Measurements from ENCODE around the gene NODAL.

The NODAL gene

GRCh38 chr10:70430493-70431445 lies 10.7 kb downstream of the NODAL start:
- TF ChIP-seq CTCF (IDR thresholded peaks at IDR 0.05; ENCODE audit: borderline replicate concordance, insufficient read depth, low read depth, low read length), result no peak

DNA sequence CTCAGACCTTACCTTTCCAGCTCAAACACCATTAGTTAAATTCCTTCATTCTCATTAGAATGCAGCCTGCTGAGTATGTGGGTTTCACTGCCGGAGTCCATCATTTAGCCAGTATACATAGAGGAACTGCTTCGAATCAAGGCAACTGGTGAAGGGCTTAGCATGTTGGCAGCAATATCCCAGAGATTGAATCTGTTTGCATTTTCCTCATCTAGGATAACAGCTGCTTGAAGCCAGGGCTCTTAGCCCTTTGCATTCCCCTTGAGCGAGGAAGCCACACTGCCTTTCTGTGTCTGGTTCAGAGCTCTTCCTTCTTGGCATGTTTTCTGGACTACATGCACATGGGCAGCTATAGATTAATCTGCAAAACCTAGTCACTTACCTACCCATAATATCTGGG lies 14.7 kb downstream of the NODAL start:
- H3K4me3 ChIP-seq (ENCODE audit: low read depth, low read length), result no peak overlapping the region
- TF ChIP-seq CTCF (IDR thresholded peaks at IDR 0.05; ENCODE audit: borderline replicate concordance, insufficient read depth, low read depth, low read length), result no peak

More at GRCh38 chr10:70430493-70431445, 10.7 kb downstream of the NODAL start:
- no peak overlapping the region for H3K4me3 ChIP-seq (ENCODE audit: low read depth, low read length)

DNA sequence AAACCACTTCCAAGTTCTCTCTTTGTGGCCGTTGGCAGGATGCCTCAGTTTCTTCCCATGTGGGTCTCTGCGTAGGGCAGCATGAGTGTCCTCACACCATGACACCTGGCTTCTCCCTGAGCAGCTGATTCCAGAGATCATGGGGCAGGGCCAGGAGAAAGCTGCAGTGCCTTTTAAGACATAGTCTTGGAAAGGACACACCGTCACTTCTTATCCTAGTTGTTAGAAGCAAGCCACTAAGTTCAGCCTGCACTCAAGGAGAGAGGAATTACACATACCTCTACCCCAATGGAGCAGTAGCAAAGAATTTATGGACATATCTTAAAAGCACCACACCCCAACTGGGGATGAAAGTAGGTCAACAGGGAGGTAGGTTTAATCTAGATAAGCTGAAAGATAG lies 16.4 kb downstream of the NODAL start:
- no peak for TF ChIP-seq CTCF (IDR thresholded peaks at IDR 0.05; ENCODE audit: borderline replicate concordance, insufficient read depth, low read depth, low read length)
- H3K4me3 ChIP-seq (ENCODE audit: low read depth, low read length), result no peak overlapping the region

- no peak overlapping the region for H3K4me3 ChIP-seq (ENCODE audit: low read depth, low read length)
- TF ChIP-seq CTCF (IDR thresholded peaks at IDR 0.05; ENCODE audit: borderline replicate concordance, insufficient read depth, low read depth, low read length), result no peak
These were observed 17.2 kb downstream of the NODAL start for GRCh38 chr10:70424320-70424719.

GRCh38 chr10:70418713-70419112 lies 22.8 kb downstream of the NODAL start:
- H3K4me3 ChIP-seq (ENCODE audit: low read depth, low read length), result no peak overlapping the region
- TF ChIP-seq CTCF (IDR thresholded peaks at IDR 0.05; ENCODE audit: borderline replicate concordance, insufficient read depth, low read depth, low read length), result no peak

DNA sequence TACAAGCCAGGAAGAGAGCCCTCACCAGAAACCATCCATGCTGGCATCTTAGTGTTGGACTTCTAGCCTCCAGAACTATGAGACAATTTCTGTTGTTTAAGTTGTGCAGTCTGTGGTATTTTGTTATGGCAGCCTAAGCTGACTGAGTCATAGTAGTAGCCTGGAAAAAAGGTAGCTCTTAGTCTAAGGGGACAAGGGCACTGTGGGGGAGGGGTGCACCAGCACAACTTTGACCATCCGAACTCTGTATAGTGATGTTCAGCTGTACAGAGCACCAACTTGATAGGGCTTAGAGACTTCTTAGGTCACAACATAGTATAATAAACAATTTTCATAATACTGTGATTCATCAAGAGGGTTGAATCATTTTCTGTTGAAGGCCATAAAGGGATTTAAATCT lies 23.3 kb downstream of the NODAL start:
- no peak for TF ChIP-seq CTCF (IDR thresholded peaks at IDR 0.05; ENCODE audit: borderline replicate concordance, insufficient read depth, low read depth, low read length)
- H3K4me3 ChIP-seq (ENCODE audit: low read depth, low read length), result no peak overlapping the region

GRCh38 chr10:70417568-70417967 lies 23.9 kb downstream of the NODAL start:
- no peak for TF ChIP-seq CTCF (IDR thresholded peaks at IDR 0.05; ENCODE audit: borderline replicate concordance, insufficient read depth, low read depth, low read length)
- no peak overlapping the region for H3K4me3 ChIP-seq (ENCODE audit: low read depth, low read length)

Measured in GM12875 (cell line).